Measurements from ENCODE around the gene VAV2. TPM values are rescaled to one million over a fixed set of nuclear protein-coding genes. Genes with fewer than 3 reads are reported as not detected.

VAV2 gene
- polyA plus RNA-seq, 2 of the 4 experiments (the other 2 are of a cell fraction), result 9.8 to 21.4 TPM

- Histone ChIP-seq H3K27ac (no peak overlapping the region), H3K4me1 (no peaks in the 10 kb centered on the region), H3K4me2 (no peak overlapping the region), H3K9me3 (peaks cover 1% of the 10 kb centered on the region; the same call in 1 of the 3 replicates), H3K4me3 (no peak overlapping the region)
- ChIA-PET POLR2A (no interaction called here), CTCF (interaction anchor here (1.9 kb wide), 1 partner anchor 20 kb away, joined by 9 read pairs; no protein-coding TSS in a partner anchor)
- FAIRE-seq (no peak), DNase-seq (ENCODE audit: low read depth in 1 of 2, low spot score in 1 of 2) (no peak), ATAC-seq (no peak)
- WGBS (ENCODE audit: missing lambda C conversion rate), result 79% methylated on average over 9 of the region's 11 CpGs
- TF ChIP-seq SREBF2 (IDR thresholded peaks at IDR 0.05) (no peak), CHD2 (IDR thresholded peaks at IDR 0.05; ENCODE audit: low read length, partially characterized antibody) (no peak), NPAS2 (CRISPR knock-in tag; IDR thresholded peaks at IDR 0.05; ENCODE audit: borderline replicate concordance) (no peak), POLR2A (IDR thresholded peaks at IDR 0.05; ENCODE audit: low read length) (no peak), BHLHE40 (IDR thresholded peaks at IDR 0.05; ENCODE audit: low read depth, low read length) (no peak), CHD4 (IDR thresholded peaks at IDR 0.05; ENCODE audit: borderline replicate concordance) (no peak), ZC3H11A (IDR thresholded peaks at IDR 0.05) (no peak)
- TF ChIP-seq, protein P1, sequence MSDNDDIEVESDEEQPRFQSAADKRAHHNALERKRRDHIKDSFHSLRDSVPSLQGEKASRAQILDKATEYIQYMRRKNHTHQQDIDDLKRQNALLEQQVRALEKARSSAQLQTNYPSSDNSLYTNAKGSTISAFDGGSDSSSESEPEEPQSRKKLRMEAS (IDR thresholded peaks at IDR 0.05), result no peak
Measured at GRCh38 chr9:133761641-133762248, 230.4 kb downstream of the VAV2 start.

- Histone ChIP-seq H3K4me3 (no peak overlapping the region), H3K4me2 (no peak overlapping the region), H3K27ac (no peak overlapping the region), H3K4me1 (no peaks in the 10 kb centered on the region), H3K9me3 (no peaks in the 10 kb centered on the region)
- no peak for ATAC-seq
- POLR2A ChIA-PET, result no interaction called here
- no peak for DNase-seq (ENCODE audit: low read depth in 1 of 2, low spot score in 1 of 2)
- CTCF ChIA-PET, result interaction anchor here (0.6 to 1.9 kb wide), 4 partner anchors 10 to 69 kb away, joined by 3 to 9 read pairs (median 6); no protein-coding TSS in a partner anchor
- TF ChIP-seq NFE2L2 (conservative IDR thresholded peaks at IDR 0.05; ENCODE audit: low read length) (no peak), ZSCAN20 (CRISPR knock-in tag; IDR thresholded peaks at IDR 0.05) (no peak), ELK1 (IDR thresholded peaks at IDR 0.05; ENCODE audit: low read depth, low read length) (no peak), HDAC2 (IDR thresholded peaks at IDR 0.05) (no peak), POLR2A (IDR thresholded peaks at IDR 0.05; ENCODE audit: low read length) (no peak), CBX2 (IDR thresholded peaks at IDR 0.05; ENCODE audit: borderline replicate concordance, low read depth) (no peak), KDM5A (IDR thresholded peaks at IDR 0.05) (no peak), TP53 (CRISPR knock-in tag; IDR thresholded peaks at IDR 0.05) (no peak), CEBPB (IDR thresholded peaks at IDR 0.05) (no peak), FOXS1 (CRISPR knock-in tag; IDR thresholded peaks at IDR 0.05) (no peak), ZNF302 (CRISPR knock-in tag; IDR thresholded peaks at IDR 0.05) (no peak), FOSL2 (IDR thresholded peaks at IDR 0.05) (no peak), FOSL2 (CRISPR knock-in tag; IDR thresholded peaks at IDR 0.05) (no peak), RARB (CRISPR knock-in tag; IDR thresholded peaks at IDR 0.05) (no peak), SREBF2 (IDR thresholded peaks at IDR 0.05) (no peak), EP300 (IDR thresholded peaks at IDR 0.05) (no peak)
- TF ChIP-seq, protein P2, sequence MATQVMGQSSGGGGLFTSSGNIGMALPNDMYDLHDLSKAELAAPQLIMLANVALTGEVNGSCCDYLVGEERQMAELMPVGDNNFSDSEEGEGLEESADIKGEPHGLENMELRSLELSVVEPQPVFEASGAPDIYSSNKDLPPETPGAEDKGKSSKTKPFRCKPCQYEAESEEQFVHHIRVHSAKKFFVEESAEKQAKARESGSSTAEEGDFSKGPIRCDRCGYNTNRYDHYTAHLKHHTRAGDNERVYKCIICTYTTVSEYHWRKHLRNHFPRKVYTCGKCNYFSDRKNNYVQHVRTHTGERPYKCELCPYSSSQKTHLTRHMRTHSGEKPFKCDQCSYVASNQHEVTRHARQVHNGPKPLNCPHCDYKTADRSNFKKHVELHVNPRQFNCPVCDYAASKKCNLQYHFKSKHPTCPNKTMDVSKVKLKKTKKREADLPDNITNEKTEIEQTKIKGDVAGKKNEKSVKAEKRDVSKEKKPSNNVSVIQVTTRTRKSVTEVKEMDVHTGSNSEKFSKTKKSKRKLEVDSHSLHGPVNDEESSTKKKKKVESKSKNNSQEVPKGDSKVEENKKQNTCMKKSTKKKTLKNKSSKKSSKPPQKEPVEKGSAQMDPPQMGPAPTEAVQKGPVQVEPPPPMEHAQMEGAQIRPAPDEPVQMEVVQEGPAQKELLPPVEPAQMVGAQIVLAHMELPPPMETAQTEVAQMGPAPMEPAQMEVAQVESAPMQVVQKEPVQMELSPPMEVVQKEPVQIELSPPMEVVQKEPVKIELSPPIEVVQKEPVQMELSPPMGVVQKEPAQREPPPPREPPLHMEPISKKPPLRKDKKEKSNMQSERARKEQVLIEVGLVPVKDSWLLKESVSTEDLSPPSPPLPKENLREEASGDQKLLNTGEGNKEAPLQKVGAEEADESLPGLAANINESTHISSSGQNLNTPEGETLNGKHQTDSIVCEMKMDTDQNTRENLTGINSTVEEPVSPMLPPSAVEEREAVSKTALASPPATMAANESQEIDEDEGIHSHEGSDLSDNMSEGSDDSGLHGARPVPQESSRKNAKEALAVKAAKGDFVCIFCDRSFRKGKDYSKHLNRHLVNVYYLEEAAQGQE (IDR thresholded peaks at IDR 0.05), result no peak
- FAIRE-seq, result no peak
- 74% methylated on average over 10 of the region's 11 CpGs for WGBS (ENCODE audit: missing lambda C conversion rate)
Measured at GRCh38 chr9:133760713-133761290, 231.3 kb downstream of the VAV2 start.

Data from A549 (cell line).